Breast epithelium (tissue), 3 donors: ENCODE data around the gene UNC13C.

Experiments
- CTCF ChIP-seq, 3 donors: fragments of 450-650 bp; IDR thresholded peaks; one replicate each; pipeline ENCODE4 v1.5.1; 2016 to 2017; ENCODE audit warnings: antibody characterized with exemption in 3 of 3, mild to moderate bottlenecking in 3 of 3, moderate library complexity in 3 of 3
- POLR2A ChIP-seq: fragments of 450-650 bp; IDR thresholded peaks from one replicate; pipeline ENCODE4 v1.6.1; 2016; ENCODE audit warnings: antibody characterized with exemption, mild to moderate bottlenecking, moderate library complexity

GRCh38 chr15:54575586-54575985 is 597.3 kb downstream of the UNC13C start:
- no peak for TF ChIP-seq CTCF (IDR thresholded peaks at IDR 0.05)
- TF ChIP-seq POLR2A, result no peak
